ENCODE data around the gene TLE6. TPM values are rescaled to one million over a fixed set of nuclear protein-coding genes. Genes with fewer than 3 reads are reported as not detected.

The TLE6 gene
- total and polyA plus RNA-seq, 2 of the 13 experiments (the other 11 are each of a cell fraction or from before 2014, with no cell fraction given), result 0.24 to 5.5 TPM

DNA sequence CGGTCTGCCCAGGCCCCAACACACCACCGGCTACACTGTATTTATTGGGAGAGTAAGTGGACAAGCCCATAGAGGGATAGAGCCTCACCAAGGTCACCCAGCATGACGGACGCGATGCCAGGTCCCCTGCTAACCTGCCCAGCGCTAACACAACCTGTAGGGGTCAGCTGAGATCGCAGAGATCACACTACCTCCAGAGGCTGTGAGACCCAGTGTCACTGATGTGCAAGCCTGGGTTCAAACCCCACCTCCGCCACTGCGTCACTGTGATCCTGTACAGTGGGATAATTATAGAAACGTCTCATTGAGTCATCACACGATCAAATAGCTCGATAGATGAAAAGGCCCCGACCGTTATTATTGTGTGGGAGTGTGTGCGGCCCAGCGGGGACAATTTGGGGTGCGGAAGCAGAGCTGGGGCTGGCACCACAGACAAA lies 62.3 kb downstream of the TLE6 start (continued):
- TF ChIP-seq TFE3 (CRISPR knock-in tag; IDR thresholded peaks at IDR 0.05) (no peak), HOXD1 (CRISPR knock-in tag; IDR thresholded peaks at IDR 0.05) (no peak), ZFP36L1 (CRISPR knock-in tag; IDR thresholded peaks at IDR 0.05) (no peak), TBP (CRISPR knock-in tag; IDR thresholded peaks at IDR 0.05) (no peak), MXD4 (CRISPR knock-in tag; IDR thresholded peaks at IDR 0.05) (no peak), CTCF (CRISPR knock-in tag; IDR thresholded peaks at IDR 0.05) (peak; percentile 82), NR2F6 (IDR thresholded peaks at IDR 0.05) (no peak), NR2F6 (CRISPR knock-in tag; IDR thresholded peaks at IDR 0.05) (0 out of 2 replicates have a peak, but pooled peaks have one; percentile 8), ZNF121 (CRISPR knock-in tag; IDR thresholded peaks at IDR 0.05) (peak; percentile 78), RAD21 (CRISPR knock-in tag; IDR thresholded peaks at IDR 0.05) (peak; percentile 64; the same call in 1 of the 2 replicates), RXRA (CRISPR knock-in tag; IDR thresholded peaks at IDR 0.05) (peak; percentile 20; the same call in 1 of the 2 replicates), XRCC5 (optimal IDR thresholded peaks at IDR 0.05; ENCODE audit: low read length) (peak; percentile 45), KDM5B (CRISPR knock-in tag; IDR thresholded peaks at IDR 0.05; ENCODE audit: borderline replicate concordance) (peak; percentile 29; the same call in 1 of the 2 replicates), STAG1 (CRISPR knock-in tag; IDR thresholded peaks at IDR 0.05) (peak; percentile 77), JDP2 (CRISPR knock-in tag; IDR thresholded peaks at IDR 0.05; ENCODE audit: borderline replicate concordance) (no peak), PRMT3 (CRISPR knock-in tag; IDR thresholded peaks at IDR 0.05; ENCODE audit: borderline replicate concordance, low read depth) (no peak)
- TF ChIP-seq, protein P1, sequence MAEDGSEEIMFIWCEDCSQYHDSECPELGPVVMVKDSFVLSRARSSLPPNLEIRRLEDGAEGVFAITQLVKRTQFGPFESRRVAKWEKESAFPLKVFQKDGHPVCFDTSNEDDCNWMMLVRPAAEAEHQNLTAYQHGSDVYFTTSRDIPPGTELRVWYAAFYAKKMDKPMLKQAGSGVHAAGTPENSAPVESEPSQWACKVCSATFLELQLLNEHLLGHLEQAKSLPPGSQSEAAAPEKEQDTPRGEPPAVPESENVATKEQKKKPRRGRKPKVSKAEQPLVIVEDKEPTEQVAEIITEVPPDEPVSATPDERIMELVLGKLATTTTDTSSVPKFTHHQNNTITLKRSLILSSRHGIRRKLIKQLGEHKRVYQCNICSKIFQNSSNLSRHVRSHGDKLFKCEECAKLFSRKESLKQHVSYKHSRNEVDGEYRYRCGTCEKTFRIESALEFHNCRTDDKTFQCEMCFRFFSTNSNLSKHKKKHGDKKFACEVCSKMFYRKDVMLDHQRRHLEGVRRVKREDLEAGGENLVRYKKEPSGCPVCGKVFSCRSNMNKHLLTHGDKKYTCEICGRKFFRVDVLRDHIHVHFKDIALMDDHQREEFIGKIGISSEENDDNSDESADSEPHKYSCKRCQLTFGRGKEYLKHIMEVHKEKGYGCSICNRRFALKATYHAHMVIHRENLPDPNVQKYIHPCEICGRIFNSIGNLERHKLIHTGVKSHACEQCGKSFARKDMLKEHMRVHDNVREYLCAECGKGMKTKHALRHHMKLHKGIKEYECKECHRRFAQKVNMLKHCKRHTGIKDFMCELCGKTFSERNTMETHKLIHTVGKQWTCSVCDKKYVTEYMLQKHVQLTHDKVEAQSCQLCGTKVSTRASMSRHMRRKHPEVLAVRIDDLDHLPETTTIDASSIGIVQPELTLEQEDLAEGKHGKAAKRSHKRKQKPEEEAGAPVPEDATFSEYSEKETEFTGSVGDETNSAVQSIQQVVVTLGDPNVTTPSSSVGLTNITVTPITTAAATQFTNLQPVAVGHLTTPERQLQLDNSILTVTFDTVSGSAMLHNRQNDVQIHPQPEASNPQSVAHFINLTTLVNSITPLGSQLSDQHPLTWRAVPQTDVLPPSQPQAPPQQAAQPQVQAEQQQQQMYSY (CRISPR knock-in tag; IDR thresholded peaks at IDR 0.05), result no peak
- TF ChIP-seq, protein P2, sequence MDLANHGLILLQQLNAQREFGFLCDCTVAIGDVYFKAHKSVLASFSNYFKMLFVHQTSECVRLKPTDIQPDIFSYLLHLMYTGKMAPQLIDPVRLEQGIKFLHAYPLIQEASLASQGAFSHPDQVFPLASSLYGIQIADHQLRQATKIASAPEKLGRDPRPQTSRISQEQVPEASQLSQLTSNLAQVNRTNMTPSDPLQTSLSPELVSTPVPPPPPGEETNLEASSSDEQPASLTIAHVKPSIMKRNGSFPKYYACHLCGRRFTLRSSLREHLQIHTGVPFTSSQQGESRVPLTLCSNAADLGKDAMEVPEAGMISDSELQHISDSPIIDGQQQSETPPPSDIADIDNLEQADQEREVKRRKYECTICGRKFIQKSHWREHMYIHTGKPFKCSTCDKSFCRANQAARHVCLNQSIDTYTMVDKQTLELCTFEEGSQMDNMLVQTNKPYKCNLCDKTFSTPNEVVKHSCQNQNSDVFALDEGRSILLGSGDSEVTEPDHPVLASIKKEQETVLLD (CRISPR knock-in tag; IDR thresholded peaks at IDR 0.05; ENCODE audit: low read depth), result no peak
- TF ChIP-seq, protein P3, sequence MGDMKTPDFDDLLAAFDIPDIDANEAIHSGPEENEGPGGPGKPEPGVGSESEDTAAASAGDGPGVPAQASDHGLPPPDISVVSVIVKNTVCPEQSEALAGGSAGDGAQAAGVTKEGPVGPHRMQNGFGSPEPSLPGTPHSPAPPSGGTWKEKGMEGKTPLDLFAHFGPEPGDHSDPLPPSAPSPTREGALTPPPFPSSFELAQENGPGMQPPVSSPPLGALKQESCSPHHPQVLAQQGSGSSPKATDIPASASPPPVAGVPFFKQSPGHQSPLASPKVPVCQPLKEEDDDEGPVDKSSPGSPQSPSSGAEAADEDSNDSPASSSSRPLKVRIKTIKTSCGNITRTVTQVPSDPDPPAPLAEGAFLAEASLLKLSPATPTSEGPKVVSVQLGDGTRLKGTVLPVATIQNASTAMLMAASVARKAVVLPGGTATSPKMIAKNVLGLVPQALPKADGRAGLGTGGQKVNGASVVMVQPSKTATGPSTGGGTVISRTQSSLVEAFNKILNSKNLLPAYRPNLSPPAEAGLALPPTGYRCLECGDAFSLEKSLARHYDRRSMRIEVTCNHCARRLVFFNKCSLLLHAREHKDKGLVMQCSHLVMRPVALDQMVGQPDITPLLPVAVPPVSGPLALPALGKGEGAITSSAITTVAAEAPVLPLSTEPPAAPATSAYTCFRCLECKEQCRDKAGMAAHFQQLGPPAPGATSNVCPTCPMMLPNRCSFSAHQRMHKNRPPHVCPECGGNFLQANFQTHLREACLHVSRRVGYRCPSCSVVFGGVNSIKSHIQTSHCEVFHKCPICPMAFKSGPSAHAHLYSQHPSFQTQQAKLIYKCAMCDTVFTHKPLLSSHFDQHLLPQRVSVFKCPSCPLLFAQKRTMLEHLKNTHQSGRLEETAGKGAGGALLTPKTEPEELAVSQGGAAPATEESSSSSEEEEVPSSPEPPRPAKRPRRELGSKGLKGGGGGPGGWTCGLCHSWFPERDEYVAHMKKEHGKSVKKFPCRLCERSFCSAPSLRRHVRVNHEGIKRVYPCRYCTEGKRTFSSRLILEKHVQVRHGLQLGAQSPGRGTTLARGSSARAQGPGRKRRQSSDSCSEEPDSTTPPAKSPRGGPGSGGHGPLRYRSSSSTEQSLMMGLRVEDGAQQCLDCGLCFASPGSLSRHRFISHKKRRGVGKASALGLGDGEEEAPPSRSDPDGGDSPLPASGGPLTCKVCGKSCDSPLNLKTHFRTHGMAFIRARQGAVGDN (CRISPR knock-in tag; IDR thresholded peaks at IDR 0.05), result 0 out of 2 replicates have a peak, but pooled peaks have one; percentile 29

All from HepG2 (cell line).